SK-N-SH (cell line): ENCODE data around the gene TOR2A. TPM values are rescaled to one million over a fixed set of nuclear protein-coding genes. Genes with fewer than 3 reads are reported as not detected.

Experiments used
- CTCF ChIA-PET: fragments of 300-600, 350-600 bp; formaldehyde crosslinking; extraction: SDS; loops from one replicate; lab custom pipeline; 2021; lab: Yijun Ruan, JAX
- POLR2A ChIA-PET: fragments of 350-600 bp; sonication (Branson Sonifier 250); formaldehyde crosslinking; extraction: SDS; loops from one replicate; lab custom pipeline; 2020; ENCODE audit warnings: antibody characterized with exemption, inconsistent platforms; lab: Yijun Ruan, JAX
- DNase-seq: peaks from one replicate; pipeline ENCODE4 v3.0.0; 2012
- H2AFZ ChIP-seq: fragments of 200-600 bp; sonication (generic); 2 replicates; pipeline ENCODE4 v1.8.1; 2016; ENCODE audit warnings: antibody characterized with exemption, mild to moderate bottlenecking, low read depth
- H3F3A ChIP-seq: fragments of 200-600 bp; sonication (generic); replicated peaks from 2 replicates; pipeline ENCODE3; 2016; ENCODE audit warnings: antibody characterized with exemption, mild to moderate bottlenecking; ENCODE audit not compliant: insufficient read depth
- H3K27ac ChIP-seq, 2 experiments: fragments of 200-500 bp in 1 of 2; fragments of 200-600 bp in 1 of 2; sonication (Bioruptor generic) in 1 of 2; sonication (generic), shearing (Covaris generic) in 1 of 2; 2 replicates each; pipeline versions ENCODE4 v1.5.1 to v1.6.1; 2014 to 2016; ENCODE audit warnings: low read depth in 2 of 2, inconsistent platforms in 1 of 2, low read length in 1 of 2, mild to moderate bottlenecking in 1 of 2, mixed read lengths in 1 of 2
- H3K27me3 ChIP-seq: fragments of 200-600 bp; sonication (generic), shearing (Covaris generic); 2 replicates; pipeline ENCODE4 v1.6.1; 2016; ENCODE audit warnings: mixed run types; ENCODE audit not compliant: insufficient read depth
- H3K36me3 ChIP-seq, 2 experiments: fragments of 200-500 bp in 1 of 2; fragments of 200-600 bp in 1 of 2; sonication (Bioruptor generic) in 1 of 2; sonication (generic) in 1 of 2; replicated peaks in 1 of 2; 2 replicates each; pipeline versions ENCODE3 to v1.5.1; 2014 to 2016; ENCODE audit warnings: low read length in 1 of 2, mild to moderate bottlenecking in 1 of 2; ENCODE audit not compliant: insufficient read depth in 2 of 2, control insufficient read depth in 1 of 2
- H3K4me1 ChIP-seq, 2 experiments: fragments of 200-500 bp in 1 of 2; fragments of 200-600 bp in 1 of 2; sonication (Bioruptor generic) in 1 of 2; sonication (generic), shearing (Covaris generic) in 1 of 2; 2 replicates each; pipeline versions ENCODE4 v1.5.1 to v1.6.1; 2014 to 2016; ENCODE audit warnings: low read depth in 1 of 2, low read length in 1 of 2, mixed run types in 1 of 2; ENCODE audit not compliant: insufficient read depth in 2 of 2, control insufficient read depth in 1 of 2
- H3K4me2 ChIP-seq: fragments of 200-600 bp; sonication (generic), shearing (Covaris generic); 2 replicates; pipeline ENCODE4 v1.6.1; 2017; ENCODE audit warnings: mixed run types
- H3K4me3 ChIP-seq, 2 experiments: fragments of 200-500 bp in 1 of 2; fragments of 200-600 bp in 1 of 2; sonication (Bioruptor generic) in 1 of 2; sonication (generic), shearing (Covaris generic) in 1 of 2; 2 replicates each; pipeline versions ENCODE4 v1.5.1 to v1.8.1; 2014 to 2016; ENCODE audit warnings: low read depth in 2 of 2, inconsistent platforms in 1 of 2, low read length in 1 of 2, mild to moderate bottlenecking in 1 of 2, mixed read lengths in 1 of 2, moderate library complexity in 1 of 2
- H3K79me2 ChIP-seq: fragments of 200-600 bp; sonication (generic); 2 replicates; pipeline ENCODE4 v1.8.1; 2017; ENCODE audit warnings: mild to moderate bottlenecking; ENCODE audit not compliant: insufficient read depth
- H3K9ac ChIP-seq: fragments of 200-600 bp; sonication (generic); 2 replicates; pipeline ENCODE4 v1.6.1; 2017; ENCODE audit warnings: mixed run types
- H3K9me2 ChIP-seq: fragments of 200-600 bp; sonication (generic); 2 replicates; pipeline ENCODE4 v1.6.1; 2017; ENCODE audit warnings: mixed run types
- H3K9me3 ChIP-seq: fragments of 200-600 bp; sonication (generic); 2 replicates; pipeline ENCODE4 v1.6.1; 2017; ENCODE audit warnings: mixed run types, mild to moderate bottlenecking, moderate library complexity
- H4K20me1 ChIP-seq: fragments of 200-600 bp; sonication (generic); 2 replicates; pipeline ENCODE4 v1.6.1; 2017; ENCODE audit warnings: mild to moderate bottlenecking, mixed run types; ENCODE audit not compliant: insufficient read depth
- CHD2 ChIP-seq: fragments of 150-350 bp; IDR thresholded peaks from 2 replicates; pipeline ENCODE4 v1.6.1; 2018; ENCODE audit warnings: low read length; ENCODE audit not compliant: partially characterized antibody
- ELF1 ChIP-seq: IDR thresholded peaks from 2 replicates; pipeline ENCODE4 v1.4.0; 2012
- EZH2phosphoT487 ChIP-seq: fragments of 200-600 bp; sonication (generic); IDR thresholded peaks from 2 replicates; pipeline ENCODE4 v1.6.1; 2017; ENCODE audit warnings: low read depth, mixed run types, mild to moderate bottlenecking, antibody characterized with exemption, moderate library complexity, borderline replicate concordance
- FOXJ3 ChIP-seq: sonication (generic); formaldehyde crosslinking; IDR thresholded peaks from 2 replicates; pipeline ENCODE4 v1.5.1; 2020; ENCODE audit warnings: mild to moderate bottlenecking, missing genetic modification reagents
- GABPA ChIP-seq: IDR thresholded peaks from 2 replicates; pipeline ENCODE4 v1.4.0; 2012; ENCODE audit warnings: low read depth, mild to moderate bottlenecking
- GATA2 ChIP-seq: sonication (generic); formaldehyde crosslinking; IDR thresholded peaks from 2 replicates; pipeline ENCODE4 v1.5.0; 2020; ENCODE audit warnings: mild to moderate bottlenecking, missing genetic modification reagents
- MEF2A ChIP-seq: IDR thresholded peaks from 2 replicates; pipeline ENCODE4 v1.4.0; 2012; ENCODE audit warnings: low read depth, borderline replicate concordance
- POLR2AphosphoS5 ChIP-seq: IDR thresholded peaks from 2 replicates; pipeline ENCODE4 v1.6.1; 2012; ENCODE audit warnings: low read depth, low read length
- RAD21 ChIP-seq: IDR thresholded peaks from 2 replicates; pipeline ENCODE4 v1.6.1; 2012; ENCODE audit warnings: mild to moderate bottlenecking, low read length
- RFX5 ChIP-seq: IDR thresholded peaks from 2 replicates; pipeline ENCODE4 v1.6.1; 2012; ENCODE audit warnings: mild to moderate bottlenecking, improper control_type of control experiment, low read length
- RXRA ChIP-seq: IDR thresholded peaks from 2 replicates; pipeline ENCODE4 v1.4.0; 2012; ENCODE audit warnings: low read depth, mild to moderate bottlenecking, borderline replicate concordance
- SMC3 ChIP-seq: IDR thresholded peaks from 2 replicates; pipeline ENCODE4 v1.6.1; 2012; ENCODE audit warnings: low read depth, low read length, improper control_type of control experiment
- TCF12 ChIP-seq: IDR thresholded peaks from 2 replicates; pipeline ENCODE4 v1.4.0; 2012
- WGBS: methylation state at CpG from one replicate; pipeline ENCODE4 v1.1.6; 2017; ENCODE audit warnings: low lambda C conversion rate; 5-methylcytosine and 5-hydroxymethylcytosine counted together
- polyA plus RNA-seq, 3 experiments: library from polyadenylated mRNA; depleted of rRNA; stranded (reverse); fragments of >200 nt; gene quantifications; 2 replicates each; pipeline ENCODE4 v1.2.3, GENCODE V29; 2012
- TF ChIP-seq, protein P1 (sequence below): IDR thresholded peaks from 2 replicates; pipeline ENCODE4 v1.6.1; 2012; ENCODE audit warnings: mild to moderate bottlenecking, low read depth, low read length, moderate library complexity
- TF ChIP-seq, protein P2 (sequence below): fragments of 150-350 bp; IDR thresholded peaks from 2 replicates; pipeline ENCODE4 v1.6.1; 2016; ENCODE audit warnings: mild to moderate bottlenecking, low read depth, low read length
- TF ChIP-seq, protein P3 (sequence below): IDR thresholded peaks from 2 replicates; pipeline ENCODE4 v1.4.0; 2012; ENCODE audit warnings: low read depth, borderline replicate concordance
- TF ChIP-seq, protein P4 (sequence below): IDR thresholded peaks from 2 replicates; pipeline ENCODE4 v1.4.0; 2012; ENCODE audit warnings: low read depth, borderline replicate concordance

The TOR2A gene
- polyA plus RNA-seq, 1 of the 3 experiments (the other 2 are of a cell fraction) = 17.2 TPM

DNA sequence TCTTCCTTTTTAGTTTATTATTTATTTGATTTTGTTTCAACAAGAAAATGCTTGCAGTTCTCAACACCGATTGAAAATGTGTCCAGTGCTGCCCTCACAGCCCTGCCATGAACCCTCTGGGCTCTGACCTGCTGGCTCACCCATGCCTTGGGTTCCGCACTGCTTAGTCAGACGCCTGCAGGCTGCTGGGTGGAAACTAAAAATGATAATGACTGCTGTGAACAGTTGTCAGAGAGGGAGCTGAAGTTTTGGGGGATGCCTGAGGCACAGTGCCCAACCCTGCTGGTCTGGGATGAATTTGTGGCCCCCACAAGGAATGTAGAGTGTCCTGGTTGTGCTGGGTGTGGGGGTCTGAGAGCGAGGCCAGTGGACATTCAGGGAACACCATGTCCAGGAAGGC is 50.5 kb downstream of the TOR2A start (continued):
- TF ChIP-seq, protein P1, sequence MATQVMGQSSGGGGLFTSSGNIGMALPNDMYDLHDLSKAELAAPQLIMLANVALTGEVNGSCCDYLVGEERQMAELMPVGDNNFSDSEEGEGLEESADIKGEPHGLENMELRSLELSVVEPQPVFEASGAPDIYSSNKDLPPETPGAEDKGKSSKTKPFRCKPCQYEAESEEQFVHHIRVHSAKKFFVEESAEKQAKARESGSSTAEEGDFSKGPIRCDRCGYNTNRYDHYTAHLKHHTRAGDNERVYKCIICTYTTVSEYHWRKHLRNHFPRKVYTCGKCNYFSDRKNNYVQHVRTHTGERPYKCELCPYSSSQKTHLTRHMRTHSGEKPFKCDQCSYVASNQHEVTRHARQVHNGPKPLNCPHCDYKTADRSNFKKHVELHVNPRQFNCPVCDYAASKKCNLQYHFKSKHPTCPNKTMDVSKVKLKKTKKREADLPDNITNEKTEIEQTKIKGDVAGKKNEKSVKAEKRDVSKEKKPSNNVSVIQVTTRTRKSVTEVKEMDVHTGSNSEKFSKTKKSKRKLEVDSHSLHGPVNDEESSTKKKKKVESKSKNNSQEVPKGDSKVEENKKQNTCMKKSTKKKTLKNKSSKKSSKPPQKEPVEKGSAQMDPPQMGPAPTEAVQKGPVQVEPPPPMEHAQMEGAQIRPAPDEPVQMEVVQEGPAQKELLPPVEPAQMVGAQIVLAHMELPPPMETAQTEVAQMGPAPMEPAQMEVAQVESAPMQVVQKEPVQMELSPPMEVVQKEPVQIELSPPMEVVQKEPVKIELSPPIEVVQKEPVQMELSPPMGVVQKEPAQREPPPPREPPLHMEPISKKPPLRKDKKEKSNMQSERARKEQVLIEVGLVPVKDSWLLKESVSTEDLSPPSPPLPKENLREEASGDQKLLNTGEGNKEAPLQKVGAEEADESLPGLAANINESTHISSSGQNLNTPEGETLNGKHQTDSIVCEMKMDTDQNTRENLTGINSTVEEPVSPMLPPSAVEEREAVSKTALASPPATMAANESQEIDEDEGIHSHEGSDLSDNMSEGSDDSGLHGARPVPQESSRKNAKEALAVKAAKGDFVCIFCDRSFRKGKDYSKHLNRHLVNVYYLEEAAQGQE = no peak
- no peak for TF ChIP-seq CHD2
- no peak for TF ChIP-seq EZH2phosphoT487
- no peak for TF ChIP-seq MEF2A
- TF ChIP-seq GATA2 (CRISPR knock-in tag) = no peak

DNA sequence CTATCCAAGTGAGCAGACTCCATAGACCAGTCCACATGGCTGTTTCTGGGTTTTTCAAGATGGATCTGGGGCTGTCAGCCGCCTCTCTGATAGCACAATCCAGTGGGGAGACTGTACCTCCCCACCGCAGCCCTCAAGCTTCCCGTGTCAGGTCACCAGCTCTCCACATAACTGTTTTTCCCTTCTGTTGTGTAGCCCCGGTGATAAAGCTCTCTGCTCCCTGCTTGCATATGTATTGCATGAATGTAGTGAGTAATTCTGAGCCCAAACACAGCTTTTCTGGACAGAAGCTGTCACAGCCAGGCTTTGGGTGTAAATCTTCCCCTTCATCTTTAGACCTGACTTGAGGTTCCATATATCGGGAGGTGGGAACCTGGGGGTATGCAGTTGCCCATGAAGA is 51.4 kb downstream of the TOR2A start:
- 96% methylated on average over 4 of the region's 5 CpGs for WGBS
- H3K4me1 ChIP-seq = peaks cover 0 to 3% of the 10 kb centered on the region in 2 experiments; a peak in 1 of 4 replicates
- H3K27ac ChIP-seq = no peak overlapping the region
- no peaks in the 10 kb centered on the region for H3K79me2 ChIP-seq
- TF ChIP-seq TCF12 (no peak), GATA2 (CRISPR knock-in tag) (no peak), GABPA (no peak), EZH2phosphoT487 (no peak), CHD2 (no peak), FOXJ3 (CRISPR knock-in tag) (no peak), POLR2AphosphoS5 (no peak), RAD21 (no peak), SMC3 (no peak), ELF1 (no peak), RXRA (no peak), RFX5 (no peak)
- TF ChIP-seq, protein P2, sequence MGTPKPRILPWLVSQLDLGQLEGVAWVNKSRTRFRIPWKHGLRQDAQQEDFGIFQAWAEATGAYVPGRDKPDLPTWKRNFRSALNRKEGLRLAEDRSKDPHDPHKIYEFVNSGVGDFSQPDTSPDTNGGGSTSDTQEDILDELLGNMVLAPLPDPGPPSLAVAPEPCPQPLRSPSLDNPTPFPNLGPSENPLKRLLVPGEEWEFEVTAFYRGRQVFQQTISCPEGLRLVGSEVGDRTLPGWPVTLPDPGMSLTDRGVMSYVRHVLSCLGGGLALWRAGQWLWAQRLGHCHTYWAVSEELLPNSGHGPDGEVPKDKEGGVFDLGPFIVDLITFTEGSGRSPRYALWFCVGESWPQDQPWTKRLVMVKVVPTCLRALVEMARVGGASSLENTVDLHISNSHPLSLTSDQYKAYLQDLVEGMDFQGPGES = no peak
- TF ChIP-seq, protein P3, sequence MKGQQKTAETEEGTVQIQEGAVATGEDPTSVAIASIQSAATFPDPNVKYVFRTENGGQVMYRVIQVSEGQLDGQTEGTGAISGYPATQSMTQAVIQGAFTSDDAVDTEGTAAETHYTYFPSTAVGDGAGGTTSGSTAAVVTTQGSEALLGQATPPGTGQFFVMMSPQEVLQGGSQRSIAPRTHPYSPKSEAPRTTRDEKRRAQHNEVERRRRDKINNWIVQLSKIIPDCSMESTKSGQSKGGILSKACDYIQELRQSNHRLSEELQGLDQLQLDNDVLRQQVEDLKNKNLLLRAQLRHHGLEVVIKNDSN = no peak
- TF ChIP-seq, protein P4, sequence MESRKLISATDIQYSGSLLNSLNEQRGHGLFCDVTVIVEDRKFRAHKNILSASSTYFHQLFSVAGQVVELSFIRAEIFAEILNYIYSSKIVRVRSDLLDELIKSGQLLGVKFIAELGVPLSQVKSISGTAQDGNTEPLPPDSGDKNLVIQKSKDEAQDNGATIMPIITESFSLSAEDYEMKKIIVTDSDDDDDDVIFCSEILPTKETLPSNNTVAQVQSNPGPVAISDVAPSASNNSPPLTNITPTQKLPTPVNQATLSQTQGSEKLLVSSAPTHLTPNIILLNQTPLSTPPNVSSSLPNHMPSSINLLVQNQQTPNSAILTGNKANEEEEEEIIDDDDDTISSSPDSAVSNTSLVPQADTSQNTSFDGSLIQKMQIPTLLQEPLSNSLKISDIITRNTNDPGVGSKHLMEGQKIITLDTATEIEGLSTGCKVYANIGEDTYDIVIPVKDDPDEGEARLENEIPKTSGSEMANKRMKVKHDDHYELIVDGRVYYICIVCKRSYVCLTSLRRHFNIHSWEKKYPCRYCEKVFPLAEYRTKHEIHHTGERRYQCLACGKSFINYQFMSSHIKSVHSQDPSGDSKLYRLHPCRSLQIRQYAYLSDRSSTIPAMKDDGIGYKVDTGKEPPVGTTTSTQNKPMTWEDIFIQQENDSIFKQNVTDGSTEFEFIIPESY = no peak
- H3K4me3 ChIP-seq = no peak overlapping the region
- no peak overlapping the region for H2AFZ ChIP-seq
- no peaks in the 10 kb centered on the region for H3F3A ChIP-seq
- no peak for DNase-seq
- H3K9me2 ChIP-seq = no peaks in the 10 kb centered on the region
- H3K9me3 ChIP-seq = no peaks in the 10 kb centered on the region
- CTCF ChIA-PET = interaction anchor here (1.0 to 2.2 kb wide), 3 partner anchors 47 to 51 kb away, joined by 3 to 8 read pairs (median 3); partner anchors contain the start of gene TOR2A
- H3K27me3 ChIP-seq = no peaks in the 10 kb centered on the region
- POLR2A ChIA-PET = interaction anchor here (1.0 kb wide), 1 partner anchor 8 kb away, joined by 3 read pairs; no protein-coding TSS in a partner anchor
- no peak overlapping the region for H3K4me2 ChIP-seq
- H4K20me1 ChIP-seq = no peaks in the 10 kb centered on the region
- peaks cover 10 to 63% of the 10 kb centered on the region in 2 experiments for H3K36me3 ChIP-seq
- no peak overlapping the region for H3K9ac ChIP-seq
